ENCODE results near the gene GRK3. TPM values are rescaled to one million over a fixed set of nuclear protein-coding genes. Genes with fewer than 3 reads are reported as not detected.

Gene GRK3
- polyA plus RNA-seq, 2 donors: 0.41 to 0.51 TPM

DNA sequence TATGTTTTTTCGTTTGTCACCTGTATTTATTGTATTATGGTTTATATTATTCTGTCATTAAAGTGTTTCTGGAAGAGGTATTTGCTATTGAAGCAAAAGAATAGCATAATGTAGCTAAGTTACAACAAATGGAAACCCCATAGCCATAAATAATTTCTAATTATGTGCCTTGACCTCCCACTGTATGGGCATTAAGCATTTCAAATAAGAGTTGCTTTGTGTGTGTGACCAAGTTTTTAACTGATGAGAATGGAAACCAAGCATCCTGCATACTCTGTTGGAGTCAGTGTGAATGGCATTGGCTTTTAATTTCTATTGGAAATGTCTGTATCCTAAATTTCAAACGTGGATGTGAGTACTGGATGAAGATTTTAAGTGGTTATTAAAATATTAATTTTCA is 115.6 kb downstream of the GRK3 start:
- 70 to 79% methylated on average over 2 of the region's 2 CpGs for WGBS, 2 donors
- H3K4me3 ChIP-seq (ENCODE audit: low read depth in 1 of 2, low read length in 2 of 2): no peak overlapping the region
- peaks cover 0 to 3% of the 10 kb centered on the region in 2 donors for H3K36me3 ChIP-seq (ENCODE audit: control insufficient read depth in 2 of 2, insufficient read depth in 2 of 2, low read length in 1 of 2)
- H3K27me3 ChIP-seq (ENCODE audit: control insufficient read depth in 1 of 2, insufficient read depth in 2 of 2, low read length in 2 of 2): no peaks in the 10 kb centered on the region
- H3K9me3 ChIP-seq (ENCODE audit: control insufficient read depth in 2 of 2, insufficient read depth in 1 of 2, low read depth in 1 of 2, low read length in 1 of 2): no peaks in the 10 kb centered on the region
- H3K27ac ChIP-seq (ENCODE audit: low read depth in 2 of 2, low read length in 1 of 2): no peak overlapping the region
- no peaks in the 10 kb centered on the region for H3K4me1 ChIP-seq (ENCODE audit: control insufficient read depth in 2 of 2, insufficient read depth in 2 of 2, low read length in 1 of 2)

DNA sequence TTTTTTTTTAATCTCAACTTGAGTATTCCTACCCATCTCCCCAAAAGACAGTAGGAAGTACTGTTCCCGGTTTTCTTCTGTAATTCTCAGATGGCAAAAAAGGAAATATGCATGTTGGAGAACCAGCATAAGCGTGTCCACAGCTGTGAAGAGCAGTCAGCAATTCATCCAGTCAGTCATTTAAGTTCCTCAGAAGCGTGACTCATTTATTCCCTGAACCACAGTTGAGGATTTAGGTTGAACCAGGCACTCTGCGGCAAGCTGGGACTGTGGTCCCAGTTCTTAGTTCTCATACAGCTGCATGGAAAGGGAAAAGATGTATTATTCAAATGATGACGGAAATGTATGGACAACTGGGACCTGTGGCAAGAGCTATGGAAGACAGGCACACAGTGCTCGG is 116.5 kb downstream of the GRK3 start:
- Histone ChIP-seq H3K9me3 (ENCODE audit: control insufficient read depth in 2 of 2, insufficient read depth in 1 of 2, low read depth in 1 of 2, low read length in 1 of 2) (no peaks in the 10 kb centered on the region), H3K4me1 (ENCODE audit: control insufficient read depth in 2 of 2, insufficient read depth in 2 of 2, low read length in 1 of 2) (no peaks in the 10 kb centered on the region), H3K4me3 (ENCODE audit: low read depth in 1 of 2, low read length in 2 of 2) (no peak overlapping the region), H3K36me3 (ENCODE audit: control insufficient read depth in 2 of 2, insufficient read depth in 2 of 2, low read length in 1 of 2) (peaks cover 0 to 3% of the 10 kb centered on the region in 2 donors), H3K27ac (ENCODE audit: low read depth in 2 of 2, low read length in 1 of 2) (no peak overlapping the region), H3K27me3 (ENCODE audit: control insufficient read depth in 1 of 2, insufficient read depth in 2 of 2, low read length in 2 of 2) (no peaks in the 10 kb centered on the region)
- WGBS, 2 donors: 87 to 93% methylated on average over 6 of the region's 6 CpGs

DNA sequence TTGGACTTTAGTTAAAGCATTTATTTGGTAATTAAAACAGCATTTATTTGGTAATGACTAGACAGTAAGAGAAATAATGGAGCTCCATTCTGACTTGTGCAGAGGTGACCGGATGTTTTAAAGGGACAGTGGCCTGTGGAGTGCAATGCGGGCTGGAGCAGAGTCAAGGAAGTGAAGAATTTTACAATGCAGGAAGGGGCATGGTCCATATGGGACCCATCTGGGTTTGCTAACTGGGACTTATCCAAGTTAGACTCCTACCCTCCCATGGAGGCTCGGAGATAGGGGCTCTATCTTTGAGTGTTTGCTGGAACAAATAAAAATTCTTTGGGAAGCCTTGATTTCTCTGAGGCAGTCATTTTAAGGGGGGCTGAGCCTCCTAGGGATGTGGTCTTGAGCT is 117.6 kb downstream of the GRK3 start:
- 81 to 91% methylated on average over 3 of the region's 3 CpGs for WGBS, 2 donors
- Histone ChIP-seq H3K27ac (ENCODE audit: low read depth in 2 of 2, low read length in 1 of 2) (no peak overlapping the region), H3K36me3 (ENCODE audit: control insufficient read depth in 2 of 2, insufficient read depth in 2 of 2, low read length in 1 of 2) (peaks cover 0 to 3% of the 10 kb centered on the region in 2 donors)

DNA sequence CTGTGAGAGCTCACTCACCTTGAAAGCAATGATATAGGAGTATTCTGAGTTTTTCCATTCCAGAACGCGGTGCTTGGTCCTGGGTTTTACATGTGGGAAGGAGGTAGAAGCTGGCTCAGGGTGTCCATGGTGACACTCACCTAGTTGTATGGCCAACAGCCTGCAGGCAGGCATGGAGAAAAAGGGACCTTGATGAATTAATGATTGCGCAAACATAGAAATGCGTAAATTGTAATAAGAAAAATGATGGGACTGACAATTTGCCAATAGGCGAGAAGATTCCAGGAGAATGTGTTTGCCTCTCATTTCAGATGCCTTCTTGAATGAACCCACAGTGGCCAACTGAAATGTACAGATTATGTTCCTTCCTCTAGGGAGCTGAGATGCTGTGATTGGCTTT is 124.2 kb downstream of the GRK3 start:
- Histone ChIP-seq H3K4me1 (ENCODE audit: control insufficient read depth in 2 of 2, insufficient read depth in 2 of 2, low read length in 1 of 2) (no peaks in the 10 kb centered on the region), H3K36me3 (ENCODE audit: control insufficient read depth in 2 of 2, insufficient read depth in 2 of 2, low read length in 1 of 2) (no peaks in the 10 kb centered on the region), H3K27me3 (ENCODE audit: control insufficient read depth in 1 of 2, insufficient read depth in 2 of 2, low read length in 2 of 2) (no peaks in the 10 kb centered on the region), H3K4me3 (ENCODE audit: low read depth in 1 of 2, low read length in 2 of 2) (no peak overlapping the region), H3K27ac (ENCODE audit: low read depth in 2 of 2, low read length in 1 of 2) (no peak overlapping the region), H3K9me3 (ENCODE audit: control insufficient read depth in 2 of 2, insufficient read depth in 1 of 2, low read depth in 1 of 2, low read length in 1 of 2) (no peaks in the 10 kb centered on the region)
- 89 to 95% methylated on average over 5 of the region's 5 CpGs for WGBS, 2 donors

More for the DNA sequence above, 117.6 kb downstream of the GRK3 start:
- Histone ChIP-seq H3K4me3 (ENCODE audit: low read depth in 1 of 2, low read length in 2 of 2) (no peak overlapping the region), H3K4me1 (ENCODE audit: control insufficient read depth in 2 of 2, insufficient read depth in 2 of 2, low read length in 1 of 2) (no peaks in the 10 kb centered on the region), H3K9me3 (ENCODE audit: control insufficient read depth in 2 of 2, insufficient read depth in 1 of 2, low read depth in 1 of 2, low read length in 1 of 2) (no peaks in the 10 kb centered on the region), H3K27me3 (ENCODE audit: control insufficient read depth in 1 of 2, insufficient read depth in 2 of 2, low read length in 2 of 2) (no peaks in the 10 kb centered on the region)

DNA sequence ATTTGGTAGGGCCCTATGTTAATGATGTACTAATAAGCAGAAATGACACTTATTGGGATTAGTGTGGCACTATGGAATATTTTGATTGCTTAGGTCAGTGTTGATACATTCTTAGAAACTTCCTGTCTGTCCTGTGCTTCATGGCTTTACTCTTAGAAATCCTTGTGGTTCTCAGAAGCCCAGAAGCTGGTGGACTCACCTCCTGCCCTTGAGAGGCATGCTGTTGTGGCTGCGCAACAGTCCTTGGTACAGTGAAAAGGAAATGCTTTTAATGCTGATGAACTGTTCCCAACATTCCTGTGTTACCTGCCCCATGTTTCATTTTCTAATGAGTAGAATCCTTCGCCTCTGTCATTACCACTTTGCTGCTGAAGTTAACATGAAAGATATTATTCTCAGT is 125.2 kb downstream of the GRK3 start:
- Histone ChIP-seq H3K4me1 (ENCODE audit: control insufficient read depth in 2 of 2, insufficient read depth in 2 of 2, low read length in 1 of 2) (no peaks in the 10 kb centered on the region), H3K9me3 (ENCODE audit: control insufficient read depth in 2 of 2, insufficient read depth in 1 of 2, low read depth in 1 of 2, low read length in 1 of 2) (no peaks in the 10 kb centered on the region), H3K27ac (ENCODE audit: low read depth in 2 of 2, low read length in 1 of 2) (no peak overlapping the region), H3K27me3 (ENCODE audit: control insufficient read depth in 1 of 2, insufficient read depth in 2 of 2, low read length in 2 of 2) (no peaks in the 10 kb centered on the region), H3K36me3 (ENCODE audit: control insufficient read depth in 2 of 2, insufficient read depth in 2 of 2, low read length in 1 of 2) (no peaks in the 10 kb centered on the region), H3K4me3 (ENCODE audit: low read depth in 1 of 2, low read length in 2 of 2) (no peak overlapping the region)
- 96 to 99% methylated on average over 2 of the region's 2 CpGs for WGBS, 2 donors

DNA sequence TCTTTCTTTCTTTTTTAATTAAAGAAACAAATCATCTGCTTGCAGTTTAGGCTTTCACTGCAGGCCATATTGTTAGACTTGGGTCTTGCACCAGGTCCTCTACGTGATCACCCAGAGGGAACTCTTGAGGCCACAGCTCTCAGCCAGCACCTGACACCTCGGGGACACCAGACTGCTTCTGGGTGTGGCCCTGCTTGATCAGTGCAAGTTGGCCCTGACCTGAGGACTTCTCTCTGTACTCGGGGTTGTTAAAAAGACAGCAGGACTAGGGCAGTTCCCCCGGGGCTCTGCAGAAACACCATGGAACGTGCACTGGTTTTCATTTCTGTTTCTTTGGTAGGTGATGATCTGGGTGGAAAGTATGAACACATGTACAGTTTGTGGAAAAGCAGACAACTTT is 126.3 kb downstream of the GRK3 start:
- no peak overlapping the region for H3K27ac ChIP-seq (ENCODE audit: low read depth in 2 of 2, low read length in 1 of 2)
- no peaks in the 10 kb centered on the region for H3K27me3 ChIP-seq (ENCODE audit: control insufficient read depth in 1 of 2, insufficient read depth in 2 of 2, low read length in 2 of 2)
- H3K4me1 ChIP-seq (ENCODE audit: control insufficient read depth in 2 of 2, insufficient read depth in 2 of 2, low read length in 1 of 2): no peaks in the 10 kb centered on the region
- WGBS, 2 donors: 70 to 71% methylated on average over 5 of the region's 5 CpGs
- no peaks in the 10 kb centered on the region for H3K36me3 ChIP-seq (ENCODE audit: control insufficient read depth in 2 of 2, insufficient read depth in 2 of 2, low read length in 1 of 2)
- H3K9me3 ChIP-seq (ENCODE audit: control insufficient read depth in 2 of 2, insufficient read depth in 1 of 2, low read depth in 1 of 2, low read length in 1 of 2): no peaks in the 10 kb centered on the region
- H3K4me3 ChIP-seq (ENCODE audit: low read depth in 1 of 2, low read length in 2 of 2): no peak overlapping the region

DNA sequence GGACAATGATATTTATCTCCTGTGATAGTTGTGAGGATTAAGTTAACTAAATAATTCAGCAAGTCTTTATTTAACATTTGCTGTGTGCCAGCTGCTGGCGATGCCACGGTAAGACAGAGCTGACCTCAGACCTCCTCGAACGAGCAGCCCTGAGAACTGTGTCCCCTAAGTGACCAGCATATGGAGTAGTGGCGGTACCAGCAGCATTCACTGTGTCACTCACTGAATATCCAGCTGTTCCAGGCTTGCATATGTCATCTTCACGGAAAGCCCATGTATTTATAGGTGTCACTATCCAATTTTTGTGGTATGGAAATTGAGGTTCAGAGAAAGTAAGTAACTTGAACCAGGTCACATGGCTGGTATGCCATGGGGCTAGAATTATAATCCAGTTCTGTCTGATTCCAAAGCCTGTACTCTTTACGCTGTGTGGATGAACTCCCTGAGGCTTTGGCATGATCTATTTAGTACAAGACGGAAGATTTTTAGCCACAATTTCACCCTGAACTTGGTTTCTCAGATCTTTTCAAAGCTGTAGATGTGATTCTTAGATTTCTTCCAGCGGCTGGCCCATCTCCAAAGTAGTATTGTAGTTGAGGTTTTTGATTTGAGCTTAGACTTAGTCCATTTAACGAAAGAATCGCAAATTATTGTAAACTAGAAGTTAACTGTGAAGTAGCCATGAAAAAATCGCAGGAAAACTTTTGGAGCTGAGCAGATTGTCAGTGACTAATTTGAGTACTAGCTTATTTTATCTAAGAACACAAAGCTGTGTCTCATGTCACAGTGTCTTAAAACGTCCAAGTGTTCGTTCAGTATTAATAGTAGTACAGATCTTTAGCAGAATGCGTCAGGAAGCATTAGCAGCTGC is 128.2 kb downstream of the GRK3 start:
- no peak overlapping the region for H3K27ac ChIP-seq (ENCODE audit: low read depth in 2 of 2, low read length in 1 of 2)
- no peaks in the 10 kb centered on the region for H3K36me3 ChIP-seq (ENCODE audit: control insufficient read depth in 2 of 2, insufficient read depth in 2 of 2, low read length in 1 of 2)
- H3K9me3 ChIP-seq (ENCODE audit: control insufficient read depth in 2 of 2, insufficient read depth in 1 of 2, low read depth in 1 of 2, low read length in 1 of 2): no peaks in the 10 kb centered on the region
- H3K4me3 ChIP-seq (ENCODE audit: low read depth in 1 of 2, low read length in 2 of 2): no peak overlapping the region
- WGBS, 2 donors: 72 to 75% methylated on average over 15 of the region's 15 CpGs
- no peaks in the 10 kb centered on the region for H3K4me1 ChIP-seq (ENCODE audit: control insufficient read depth in 2 of 2, insufficient read depth in 2 of 2, low read length in 1 of 2)
- H3K27me3 ChIP-seq (ENCODE audit: control insufficient read depth in 1 of 2, insufficient read depth in 2 of 2, low read length in 2 of 2): no peaks in the 10 kb centered on the region

DNA sequence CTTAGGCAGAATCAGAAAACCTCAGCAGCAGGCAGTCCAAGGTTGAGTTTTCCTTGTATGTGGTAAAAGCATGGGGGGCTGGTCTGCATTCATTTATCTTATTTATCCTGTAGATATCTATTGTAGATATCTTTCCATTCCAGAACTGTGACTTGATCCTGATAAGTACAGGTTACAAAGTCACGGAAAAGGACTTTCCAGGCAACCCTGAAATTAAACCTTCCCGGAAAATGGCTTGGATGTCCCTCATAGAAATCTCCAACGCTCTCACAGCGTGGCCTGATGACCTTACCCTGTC is 128.7 kb downstream of the GRK3 start:
- Histone ChIP-seq H3K27me3 (ENCODE audit: control insufficient read depth in 1 of 2, insufficient read depth in 2 of 2, low read length in 2 of 2) (no peaks in the 10 kb centered on the region), H3K4me3 (ENCODE audit: low read depth in 1 of 2, low read length in 2 of 2) (no peak overlapping the region), H3K4me1 (ENCODE audit: control insufficient read depth in 2 of 2, insufficient read depth in 2 of 2, low read length in 1 of 2) (no peaks in the 10 kb centered on the region), H3K36me3 (ENCODE audit: control insufficient read depth in 2 of 2, insufficient read depth in 2 of 2, low read length in 1 of 2) (no peaks in the 10 kb centered on the region), H3K27ac (ENCODE audit: low read depth in 2 of 2, low read length in 1 of 2) (no peak overlapping the region), H3K9me3 (ENCODE audit: control insufficient read depth in 2 of 2, insufficient read depth in 1 of 2, low read depth in 1 of 2, low read length in 1 of 2) (no peaks in the 10 kb centered on the region)
- WGBS, 2 donors: 92 to 93% methylated on average over 4 of the region's 4 CpGs

DNA sequence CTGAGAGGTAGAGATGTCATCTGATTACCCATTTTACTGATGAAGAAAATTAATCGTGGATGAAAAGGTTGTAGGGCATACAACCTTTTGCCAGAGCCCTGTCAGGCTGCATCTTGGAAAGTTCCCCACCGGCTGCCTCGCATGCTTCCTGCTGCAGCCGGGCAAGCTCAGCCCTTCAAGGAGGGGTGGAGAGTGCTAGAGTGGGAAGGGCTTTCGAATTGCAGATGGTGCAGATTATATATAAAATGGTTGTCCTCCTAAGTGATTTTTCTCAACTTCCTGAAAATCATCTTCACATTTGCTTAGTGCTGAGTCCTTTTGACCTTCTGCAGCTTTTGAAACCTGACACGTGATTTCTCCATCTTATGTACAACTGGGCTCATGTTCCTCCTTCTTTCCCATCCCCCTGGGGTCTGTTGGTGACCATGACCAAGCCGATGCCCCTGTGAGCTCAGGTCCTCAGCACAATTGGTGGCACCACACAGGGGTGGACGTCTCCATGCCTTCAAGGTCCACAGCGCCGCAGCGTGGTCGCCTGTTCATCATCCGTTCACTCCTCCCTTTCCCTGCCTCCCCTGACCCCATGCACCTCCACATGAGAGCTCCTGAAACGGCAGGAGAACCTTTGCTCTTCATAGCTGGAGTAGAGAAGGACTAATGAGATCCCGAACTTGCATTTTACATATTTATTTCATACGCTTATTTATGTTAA is 129.9 kb downstream of the GRK3 start:
- WGBS, 2 donors: 87% methylated on average over 16 of the region's 16 CpGs
- H3K27ac ChIP-seq (ENCODE audit: low read depth in 2 of 2, low read length in 1 of 2): no peak overlapping the region

DNA sequence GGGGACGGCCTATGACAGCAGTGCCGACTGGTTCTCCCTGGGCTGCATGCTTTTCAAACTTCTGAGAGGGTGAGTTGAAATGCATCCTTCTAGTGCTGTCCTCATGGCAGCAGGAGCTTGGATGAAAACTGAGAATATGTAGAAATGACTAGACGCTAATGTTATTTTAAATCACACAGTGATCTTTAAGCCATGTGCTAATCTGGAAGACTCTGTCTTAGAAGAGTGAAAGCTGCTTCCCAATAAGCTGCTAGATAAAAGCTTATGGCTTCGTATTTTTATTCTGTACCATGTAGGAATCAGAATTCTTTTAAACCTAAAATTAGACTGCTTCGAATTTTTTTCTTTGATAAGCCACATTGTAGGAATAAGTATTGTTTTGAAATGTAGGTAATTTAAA is 130.7 kb downstream of the GRK3 start:
- Histone ChIP-seq H3K27me3 (ENCODE audit: control insufficient read depth in 1 of 2, insufficient read depth in 2 of 2, low read length in 2 of 2) (no peaks in the 10 kb centered on the region), H3K4me3 (ENCODE audit: low read depth in 1 of 2, low read length in 2 of 2) (no peak overlapping the region), H3K9me3 (ENCODE audit: control insufficient read depth in 2 of 2, insufficient read depth in 1 of 2, low read depth in 1 of 2, low read length in 1 of 2) (no peaks in the 10 kb centered on the region), H3K27ac (ENCODE audit: low read depth in 2 of 2, low read length in 1 of 2) (no peak overlapping the region), H3K4me1 (ENCODE audit: control insufficient read depth in 2 of 2, insufficient read depth in 2 of 2, low read length in 1 of 2) (no peaks in the 10 kb centered on the region), H3K36me3 (ENCODE audit: control insufficient read depth in 2 of 2, insufficient read depth in 2 of 2, low read length in 1 of 2) (no peaks in the 10 kb centered on the region)
- WGBS, 2 donors: 86 to 90% methylated on average over 5 of the region's 5 CpGs

More for the DNA sequence above, 129.9 kb downstream of the GRK3 start:
- no peaks in the 10 kb centered on the region for H3K9me3 ChIP-seq (ENCODE audit: control insufficient read depth in 2 of 2, insufficient read depth in 1 of 2, low read depth in 1 of 2, low read length in 1 of 2)
- no peak overlapping the region for H3K4me3 ChIP-seq (ENCODE audit: low read depth in 1 of 2, low read length in 2 of 2)
- H3K27me3 ChIP-seq (ENCODE audit: control insufficient read depth in 1 of 2, insufficient read depth in 2 of 2, low read length in 2 of 2): no peaks in the 10 kb centered on the region
- no peaks in the 10 kb centered on the region for H3K36me3 ChIP-seq (ENCODE audit: control insufficient read depth in 2 of 2, insufficient read depth in 2 of 2, low read length in 1 of 2)
- H3K4me1 ChIP-seq (ENCODE audit: control insufficient read depth in 2 of 2, insufficient read depth in 2 of 2, low read length in 1 of 2): no peaks in the 10 kb centered on the region

Measured in esophagus (tissue), 2 donors.